GM18907 (cell line): ENCODE measurements around the gene COL19A1.
A peak's percentile ranks its signal among the peaks of the same experiment; 100 is the strongest.

Experiments used
- ATAC-seq: cut with Tn5 transposase; IDR thresholded peaks from one replicate; pipeline ENCODE4 v1.9.1; 2021; ENCODE audit warnings: mild to moderate bottlenecking, moderate library complexity; ENCODE audit not compliant: unreplicated experiment

The COL19A1 gene

GRCh38 chr6:70051197-70052124, 185.1 kb downstream of the COL19A1 start:
- ATAC-seq: no peak

GRCh38 chr6:70059039-70059719, 192.8 kb downstream of the COL19A1 start:
- no peak for ATAC-seq

GRCh38 chr6:70060680-70061079, 194.3 kb downstream of the COL19A1 start:
- no peak for ATAC-seq

- ATAC-seq: no peak
These were observed 195.2 kb downstream of the COL19A1 start for GRCh38 chr6:70061546-70061945.

GRCh38 chr6:70062010-70062409, 195.7 kb downstream of the COL19A1 start:
- ATAC-seq: no peak

- ATAC-seq: no peak
These were observed 206.3 kb downstream of the COL19A1 start for GRCh38 chr6:70072540-70073179.

- no peak for ATAC-seq
These were observed 207.3 kb downstream of the COL19A1 start for GRCh38 chr6:70073637-70074036.

- ATAC-seq: no peak
These were observed 212.9 kb downstream of the COL19A1 start for GRCh38 chr6:70079241-70079640.

GRCh38 chr6:70080443-70081070, 214.2 kb downstream of the COL19A1 start:
- ATAC-seq: no peak

- no peak for ATAC-seq
These were observed 216.5 kb downstream of the COL19A1 start for GRCh38 chr6:70082830-70083229.

GRCh38 chr6:70086806-70087205, 220.4 kb downstream of the COL19A1 start:
- no peak for ATAC-seq

GRCh38 chr6:70094156-70094555, 227.8 kb downstream of the COL19A1 start:
- ATAC-seq: no peak

- ATAC-seq: no peak
These were observed 233.4 kb downstream of the COL19A1 start for GRCh38 chr6:70099732-70100131.

- no peak for ATAC-seq
These were observed 237.4 kb downstream of the COL19A1 start for GRCh38 chr6:70103798-70104197.

GRCh38 chr6:70107852-70108629, 241.7 kb downstream of the COL19A1 start:
- peak; percentile 44 for ATAC-seq

GRCh38 chr6:70110126-70111022, 244.0 kb downstream of the COL19A1 start:
- no peak for ATAC-seq

GRCh38 chr6:70111737-70112136, 245.4 kb downstream of the COL19A1 start:
- no peak for ATAC-seq

- ATAC-seq: no peak
These were observed 246.4 kb downstream of the COL19A1 start for GRCh38 chr6:70112716-70113115.

- no peak for ATAC-seq
These were observed 246.8 kb downstream of the COL19A1 start for GRCh38 chr6:70113171-70113570.
